HG03378 (cell line): ENCODE results near the gene VPS13D.
"Not testable (repeated sequence)": the region's sequence is repeated elsewhere in the genome, so short reads cannot be mapped to it uniquely, and the experiment has no call there.

Experiments
- ATAC-seq: cut with Tn5 transposase; IDR thresholded peaks from one replicate; pipeline ENCODE4 v1.9.1; 2021; ENCODE audit warnings: mild to moderate bottlenecking, moderate library complexity; ENCODE audit not compliant: unreplicated experiment

VPS13D gene

GRCh38 chr1:12525311-12526181, 295.7 kb downstream of the VPS13D start:
- ATAC-seq, result no peak

- ATAC-seq, result no peak
These were observed 297.7 kb downstream of the VPS13D start for GRCh38 chr1:12527564-12527963.

- no peak for ATAC-seq
These were observed 298.4 kb downstream of the VPS13D start for GRCh38 chr1:12528021-12528852.

- ATAC-seq, result no peak
These were observed 299.9 kb downstream of the VPS13D start for GRCh38 chr1:12529640-12530174.

- ATAC-seq, result no peak
These were observed 300.8 kb downstream of the VPS13D start for GRCh38 chr1:12530462-12531178.

GRCh38 chr1:12531179-12531499, 301.3 kb downstream of the VPS13D start:
- ATAC-seq, result no peak

GRCh38 chr1:12532405-12533315, 302.8 kb downstream of the VPS13D start:
- ATAC-seq, result no peak

- no peak for ATAC-seq
These were observed 306.3 kb downstream of the VPS13D start for GRCh38 chr1:12536023-12536639.

GRCh38 chr1:12537294-12537693, 307.5 kb downstream of the VPS13D start:
- no peak for ATAC-seq

- no peak for ATAC-seq
These were observed 308.2 kb downstream of the VPS13D start for GRCh38 chr1:12537906-12538461.

GRCh38 chr1:12538536-12538935, 308.7 kb downstream of the VPS13D start:
- not testable (repeated sequence) for ATAC-seq

GRCh38 chr1:12539320-12539704, 309.5 kb downstream of the VPS13D start:
- no peak for ATAC-seq

GRCh38 chr1:12539705-12540579, 310.1 kb downstream of the VPS13D start:
- ATAC-seq, result no peak

GRCh38 chr1:12540580-12541273, 310.9 kb downstream of the VPS13D start:
- ATAC-seq, result no peak

- no peak for ATAC-seq
These were observed 311.7 kb downstream of the VPS13D start for GRCh38 chr1:12541274-12542137.

- no peak for ATAC-seq
These were observed 312.3 kb downstream of the VPS13D start for GRCh38 chr1:12542138-12542465.
